Ishikawa (cell line): ENCODE data around the gene USH1C.

ENCODE experiments used
- CEBPB ChIP-seq: IDR thresholded peaks from 2 replicates; pipeline ENCODE4 v1.6.1; 2012
- FOXM1 ChIP-seq: IDR thresholded peaks from 2 replicates; pipeline ENCODE4 v1.6.1; 2012; ENCODE audit warnings: low read depth, borderline replicate concordance
- TCF12 ChIP-seq: IDR thresholded peaks from 2 replicates; pipeline ENCODE4 v1.6.1; 2012; ENCODE audit warnings: low read depth
- TF ChIP-seq, protein P1 (sequence below): IDR thresholded peaks from 2 replicates; pipeline ENCODE4 v1.6.1; 2012; ENCODE audit warnings: low read depth, mild to moderate bottlenecking

DNA sequence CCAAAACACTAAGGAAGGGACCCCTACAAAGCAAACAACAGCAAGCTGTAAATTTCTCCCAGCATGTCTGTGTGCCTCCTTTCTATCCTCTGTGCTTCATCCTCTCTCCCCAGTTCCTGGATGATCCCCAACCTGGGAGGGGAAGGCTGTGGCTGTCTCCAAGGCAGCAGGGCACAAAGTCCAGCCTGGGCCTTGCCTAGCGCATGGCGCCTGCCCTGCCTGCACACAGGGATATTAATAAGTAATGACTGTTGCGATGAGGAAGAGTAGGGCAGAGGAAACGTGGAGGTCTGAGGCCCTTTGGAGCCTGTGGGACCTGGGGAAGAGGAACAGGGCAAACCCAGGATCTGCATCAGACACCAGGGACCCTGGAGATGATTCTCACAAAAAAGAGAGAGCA, 2.0 kb downstream of the USH1C start:
- TF ChIP-seq FOXM1, result no peak
- no peak for TF ChIP-seq CEBPB
- no peak for TF ChIP-seq TCF12
- TF ChIP-seq, protein P1, sequence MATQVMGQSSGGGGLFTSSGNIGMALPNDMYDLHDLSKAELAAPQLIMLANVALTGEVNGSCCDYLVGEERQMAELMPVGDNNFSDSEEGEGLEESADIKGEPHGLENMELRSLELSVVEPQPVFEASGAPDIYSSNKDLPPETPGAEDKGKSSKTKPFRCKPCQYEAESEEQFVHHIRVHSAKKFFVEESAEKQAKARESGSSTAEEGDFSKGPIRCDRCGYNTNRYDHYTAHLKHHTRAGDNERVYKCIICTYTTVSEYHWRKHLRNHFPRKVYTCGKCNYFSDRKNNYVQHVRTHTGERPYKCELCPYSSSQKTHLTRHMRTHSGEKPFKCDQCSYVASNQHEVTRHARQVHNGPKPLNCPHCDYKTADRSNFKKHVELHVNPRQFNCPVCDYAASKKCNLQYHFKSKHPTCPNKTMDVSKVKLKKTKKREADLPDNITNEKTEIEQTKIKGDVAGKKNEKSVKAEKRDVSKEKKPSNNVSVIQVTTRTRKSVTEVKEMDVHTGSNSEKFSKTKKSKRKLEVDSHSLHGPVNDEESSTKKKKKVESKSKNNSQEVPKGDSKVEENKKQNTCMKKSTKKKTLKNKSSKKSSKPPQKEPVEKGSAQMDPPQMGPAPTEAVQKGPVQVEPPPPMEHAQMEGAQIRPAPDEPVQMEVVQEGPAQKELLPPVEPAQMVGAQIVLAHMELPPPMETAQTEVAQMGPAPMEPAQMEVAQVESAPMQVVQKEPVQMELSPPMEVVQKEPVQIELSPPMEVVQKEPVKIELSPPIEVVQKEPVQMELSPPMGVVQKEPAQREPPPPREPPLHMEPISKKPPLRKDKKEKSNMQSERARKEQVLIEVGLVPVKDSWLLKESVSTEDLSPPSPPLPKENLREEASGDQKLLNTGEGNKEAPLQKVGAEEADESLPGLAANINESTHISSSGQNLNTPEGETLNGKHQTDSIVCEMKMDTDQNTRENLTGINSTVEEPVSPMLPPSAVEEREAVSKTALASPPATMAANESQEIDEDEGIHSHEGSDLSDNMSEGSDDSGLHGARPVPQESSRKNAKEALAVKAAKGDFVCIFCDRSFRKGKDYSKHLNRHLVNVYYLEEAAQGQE, result no peak
